Ishikawa (cell line): ENCODE measurements around the gene CHPF2.

ENCODE experiments used
- CEBPB ChIP-seq: IDR thresholded peaks from 2 replicates; pipeline ENCODE4 v1.6.1; 2012
- CREB1 ChIP-seq: IDR thresholded peaks from 2 replicates; pipeline ENCODE4 v1.6.1; 2012; ENCODE audit warnings: low read depth
- EGR1 ChIP-seq: IDR thresholded peaks from 2 replicates; pipeline ENCODE4 v1.6.1; 2012
- EP300 ChIP-seq: IDR thresholded peaks from 2 replicates; pipeline ENCODE4 v1.6.1; 2012; ENCODE audit warnings: borderline replicate concordance
- FOXM1 ChIP-seq: IDR thresholded peaks from 2 replicates; pipeline ENCODE4 v1.6.1; 2012; ENCODE audit warnings: low read depth, borderline replicate concordance
- MAX ChIP-seq: IDR thresholded peaks from 2 replicates; pipeline ENCODE4 v1.6.1; 2012
- NFIC ChIP-seq: IDR thresholded peaks from 2 replicates; pipeline ENCODE4 v1.6.1; 2012
- RAD21 ChIP-seq: IDR thresholded peaks from 2 replicates; pipeline ENCODE4 v1.6.1; 2012; ENCODE audit warnings: low read depth
- REST ChIP-seq: IDR thresholded peaks from 2 replicates; pipeline ENCODE4 v1.6.1; 2012; ENCODE audit warnings: low read depth, mild to moderate bottlenecking
- TAF1 ChIP-seq: IDR thresholded peaks from 2 replicates; pipeline ENCODE4 v1.6.1; 2012; ENCODE audit warnings: low read depth, mild to moderate bottlenecking
- TCF12 ChIP-seq: IDR thresholded peaks from 2 replicates; pipeline ENCODE4 v1.6.1; 2012; ENCODE audit warnings: low read depth
- TEAD4 ChIP-seq: IDR thresholded peaks from 2 replicates; pipeline ENCODE4 v1.6.1; 2012
- YY1 ChIP-seq: IDR thresholded peaks from 2 replicates; pipeline ENCODE4 v1.6.1; 2012; ENCODE audit warnings: low read depth
- ZBTB7A ChIP-seq: IDR thresholded peaks from 2 replicates; pipeline ENCODE4 v1.6.1; 2012; ENCODE audit warnings: low read depth
- TF ChIP-seq, protein P1 (sequence below): IDR thresholded peaks from 2 replicates; pipeline ENCODE4 v1.6.1; 2012

Gene CHPF2

DNA sequence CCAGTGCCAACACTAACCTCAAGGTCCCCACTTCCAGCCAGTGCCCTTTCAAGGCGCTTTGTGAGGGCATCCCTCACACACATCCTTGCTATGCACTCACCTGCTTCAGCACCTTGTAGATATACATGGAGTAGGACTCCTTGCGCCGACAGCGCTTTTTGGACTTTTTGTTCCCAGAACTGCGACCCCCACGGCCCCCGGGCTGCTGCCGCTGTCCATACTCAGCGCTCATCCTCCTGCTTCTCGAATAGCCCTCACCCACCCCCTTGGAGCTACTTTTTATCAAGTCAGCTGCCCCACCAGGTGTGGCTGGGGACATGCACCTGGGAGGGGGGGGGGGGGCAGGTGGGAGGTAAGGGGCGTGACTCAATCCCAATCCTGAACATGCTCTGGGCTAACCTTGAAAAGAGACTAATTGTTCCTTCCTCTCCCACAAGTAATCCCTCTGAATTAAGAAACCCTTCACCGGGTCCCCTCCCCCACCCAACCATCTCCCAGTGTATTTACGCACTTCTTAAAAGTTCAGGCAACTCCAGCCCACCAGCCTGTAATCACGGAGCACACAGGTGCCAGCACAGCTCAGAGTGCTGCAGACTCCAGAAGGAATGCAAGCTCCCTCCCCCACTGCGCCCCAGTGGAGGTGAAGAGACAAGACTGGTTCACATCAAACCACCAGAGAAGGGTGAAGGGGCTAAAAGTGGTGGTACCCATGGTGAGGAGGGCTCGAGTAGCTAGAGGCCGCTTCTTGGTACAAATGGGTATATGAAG is 22.0 kb upstream of the CHPF2 start, which contains the start of gene H2BK1:
H2BK1 (minus strand) TSS at position 402 of the 768 bp plus-strand sequence; CDS start at position 232, 170 bp downstream.
- TF ChIP-seq REST (no peak), TAF1 (no peak), RAD21 (no peak), YY1 (no peak), ZBTB7A (no peak), NFIC (no peak), CEBPB (no peak), EP300 (no peak), TCF12 (no peak), EGR1 (no peak), CREB1 (no peak), FOXM1 (no peak), MAX (no peak)
- TF ChIP-seq, protein P1, sequence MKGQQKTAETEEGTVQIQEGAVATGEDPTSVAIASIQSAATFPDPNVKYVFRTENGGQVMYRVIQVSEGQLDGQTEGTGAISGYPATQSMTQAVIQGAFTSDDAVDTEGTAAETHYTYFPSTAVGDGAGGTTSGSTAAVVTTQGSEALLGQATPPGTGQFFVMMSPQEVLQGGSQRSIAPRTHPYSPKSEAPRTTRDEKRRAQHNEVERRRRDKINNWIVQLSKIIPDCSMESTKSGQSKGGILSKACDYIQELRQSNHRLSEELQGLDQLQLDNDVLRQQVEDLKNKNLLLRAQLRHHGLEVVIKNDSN: no peak

GRCh38 chr7:151211155-151211772 is 21.0 kb upstream of the CHPF2 start:
- TF ChIP-seq TAF1: no peak
- TF ChIP-seq NFIC: no peak
- no peak for TF ChIP-seq CEBPB
- no peak for TF ChIP-seq RAD21
- TF ChIP-seq TEAD4: no peak
- TF ChIP-seq, protein P1: no peak
- TF ChIP-seq YY1: no peak
- no peak for TF ChIP-seq CREB1
- no peak for TF ChIP-seq EP300
- TF ChIP-seq FOXM1: no peak
- no peak for TF ChIP-seq ZBTB7A
- TF ChIP-seq TCF12: no peak
- no peak for TF ChIP-seq REST
- TF ChIP-seq EGR1: no peak
- TF ChIP-seq MAX: no peak

- TF ChIP-seq MAX: no peak
- no peak for TF ChIP-seq FOXM1
- no peak for TF ChIP-seq CREB1
- no peak for TF ChIP-seq TEAD4
- TF ChIP-seq ZBTB7A: no peak
- TF ChIP-seq EP300: no peak
- TF ChIP-seq TAF1: no peak
- TF ChIP-seq REST: no peak
- TF ChIP-seq, protein P1: no peak
- TF ChIP-seq CEBPB: no peak
- TF ChIP-seq NFIC: no peak
- no peak for TF ChIP-seq RAD21
These were observed 19.7 kb upstream of the CHPF2 start for GRCh38 chr7:151212626-151213025.
